Brain microvascular endothelial cell (primary cell): Measurements from ENCODE around the gene FAM240B.

ENCODE experiments used
- DNase-seq: peaks from one replicate; pipeline ENCODE4 v3.0.0-alpha.2; 2020
- H3K27ac ChIP-seq: fragments of 250-450 bp; sonication (Bioruptor Pico); 2 replicates; pipeline ENCODE4 v1.5.1; 2020; ENCODE audit warnings: mild to moderate bottlenecking, moderate library complexity
- H3K27me3 ChIP-seq: fragments of 250-450 bp; sonication (Bioruptor Pico); replicated peaks from 2 replicates; pipeline ENCODE4 v1.5.1; 2020; ENCODE audit warnings: mild to moderate bottlenecking
- H3K36me3 ChIP-seq: fragments of 250-450 bp; sonication (Bioruptor Pico); replicated peaks from 2 replicates; pipeline ENCODE4 v1.5.1; 2020; ENCODE audit warnings: mild to moderate bottlenecking
- H3K4me3 ChIP-seq: 2 replicates; pipeline ENCODE4 v1.5.1; 2011; ENCODE audit warnings: low read depth, mild to moderate bottlenecking, control low read depth, low read length, moderate library complexity
- in situ Hi-C: cut with HindIII; loops from 2 replicates; pipeline ENCODE4 v1.10.0; 2017; ENCODE audit warnings: low sequenced_read_pairs, low pct_ligation_motif_present
- TF ChIP-seq, protein P1 (sequence below): IDR thresholded peaks from 2 replicates; pipeline ENCODE4 v1.5.1; 2011; ENCODE audit warnings: low read depth, mild to moderate bottlenecking, moderate library complexity, low read length, control low read depth, inconsistent platforms; ENCODE audit errors: missing control alignments

The FAM240B gene

DNA sequence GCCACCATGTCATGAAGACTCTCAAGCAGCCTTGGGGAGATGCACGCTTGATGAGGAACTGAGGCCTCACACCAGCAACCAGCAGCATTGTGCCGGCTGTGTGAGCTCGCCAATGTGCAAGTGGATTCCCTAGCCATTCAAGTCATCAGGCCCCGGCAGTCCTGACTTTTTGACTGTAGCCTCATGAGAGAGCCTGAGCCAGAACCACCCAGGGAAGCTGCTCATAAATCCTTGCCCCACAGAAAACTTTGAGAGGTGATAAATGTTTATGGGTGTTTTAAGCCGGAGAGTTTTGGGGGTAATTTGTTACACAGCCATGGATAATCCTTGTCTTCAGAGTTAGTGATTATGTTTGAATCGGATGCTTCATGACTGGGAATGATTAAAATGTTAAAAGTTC lies 44.7 kb downstream of the FAM240B start:
- Histone ChIP-seq H3K27ac (no peak overlapping the region), H3K27me3 (no peaks in the 10 kb centered on the region), H3K4me3 (no peak overlapping the region), H3K36me3 (no peaks in the 10 kb centered on the region)
- TF ChIP-seq, protein P1, sequence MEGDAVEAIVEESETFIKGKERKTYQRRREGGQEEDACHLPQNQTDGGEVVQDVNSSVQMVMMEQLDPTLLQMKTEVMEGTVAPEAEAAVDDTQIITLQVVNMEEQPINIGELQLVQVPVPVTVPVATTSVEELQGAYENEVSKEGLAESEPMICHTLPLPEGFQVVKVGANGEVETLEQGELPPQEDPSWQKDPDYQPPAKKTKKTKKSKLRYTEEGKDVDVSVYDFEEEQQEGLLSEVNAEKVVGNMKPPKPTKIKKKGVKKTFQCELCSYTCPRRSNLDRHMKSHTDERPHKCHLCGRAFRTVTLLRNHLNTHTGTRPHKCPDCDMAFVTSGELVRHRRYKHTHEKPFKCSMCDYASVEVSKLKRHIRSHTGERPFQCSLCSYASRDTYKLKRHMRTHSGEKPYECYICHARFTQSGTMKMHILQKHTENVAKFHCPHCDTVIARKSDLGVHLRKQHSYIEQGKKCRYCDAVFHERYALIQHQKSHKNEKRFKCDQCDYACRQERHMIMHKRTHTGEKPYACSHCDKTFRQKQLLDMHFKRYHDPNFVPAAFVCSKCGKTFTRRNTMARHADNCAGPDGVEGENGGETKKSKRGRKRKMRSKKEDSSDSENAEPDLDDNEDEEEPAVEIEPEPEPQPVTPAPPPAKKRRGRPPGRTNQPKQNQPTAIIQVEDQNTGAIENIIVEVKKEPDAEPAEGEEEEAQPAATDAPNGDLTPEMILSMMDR: no peak
- no peak for DNase-seq
- in situ Hi-C loops: no loop called here

DNA sequence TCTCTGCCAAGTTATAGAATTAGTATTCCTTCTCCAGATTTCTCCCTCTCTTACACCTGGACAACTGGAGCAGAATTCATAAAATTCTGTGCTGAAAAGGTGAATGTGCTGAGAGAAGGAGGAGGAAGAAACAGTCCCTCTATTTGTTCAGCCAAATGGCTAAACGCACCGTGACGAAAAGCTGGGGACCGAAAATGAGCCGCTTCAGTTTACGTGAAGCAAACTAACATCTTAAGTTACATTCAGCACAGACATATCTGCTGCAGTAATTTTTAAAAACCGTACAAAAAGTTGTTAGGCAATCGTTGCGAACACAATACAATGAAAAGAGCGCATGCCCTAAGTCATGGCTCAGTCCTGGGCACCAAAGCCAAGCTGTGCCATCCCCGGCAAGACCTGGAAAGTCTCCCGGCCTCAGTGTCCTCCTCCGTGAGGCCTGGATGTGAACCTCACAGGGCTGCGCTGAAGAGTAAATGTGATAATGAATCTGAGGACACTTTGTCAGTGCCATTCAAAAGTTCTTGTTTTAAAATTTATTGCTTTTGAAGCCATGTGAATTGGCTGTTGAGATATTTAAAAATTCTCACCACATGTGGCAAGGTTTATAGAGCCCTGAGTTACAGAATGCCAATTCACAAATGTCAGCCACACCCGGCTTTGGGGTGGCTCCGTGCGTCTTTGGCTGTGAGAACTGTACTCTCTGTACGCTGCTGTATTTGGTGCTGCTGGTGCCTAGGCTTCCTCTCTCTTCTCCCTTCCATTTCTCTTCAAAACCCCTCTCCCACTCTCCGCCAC lies 46.3 kb downstream of the FAM240B start:
- H3K27ac ChIP-seq: no peak overlapping the region
- no peak for DNase-seq
- TF ChIP-seq, protein P1: no peak
- H3K4me3 ChIP-seq: no peak overlapping the region
- H3K27me3 ChIP-seq: no peaks in the 10 kb centered on the region
- no peaks in the 10 kb centered on the region for H3K36me3 ChIP-seq
- in situ Hi-C loops: no loop called here

DNA sequence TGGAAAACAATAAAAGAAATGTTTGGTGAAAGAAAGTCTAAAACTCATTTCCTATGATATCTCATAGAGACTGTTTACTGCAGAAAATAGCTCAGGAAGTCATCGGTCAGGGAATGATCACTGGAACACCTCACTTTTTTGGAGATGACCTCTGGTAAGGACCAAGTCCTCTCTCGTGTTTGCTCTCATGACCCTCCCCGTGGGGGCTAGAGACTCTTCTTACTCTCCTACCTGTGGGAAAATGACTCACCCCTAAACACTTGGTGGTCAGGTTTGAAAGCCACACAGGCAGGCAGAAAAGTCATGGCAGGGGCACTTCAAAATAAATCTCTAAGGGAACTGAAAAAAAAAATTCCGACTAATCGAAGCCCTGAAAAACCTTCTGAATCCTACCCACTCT lies 48.2 kb downstream of the FAM240B start:
- Histone ChIP-seq H3K4me3 (no peak overlapping the region), H3K27me3 (no peaks in the 10 kb centered on the region), H3K27ac (peak overlapping the region; percentile 26), H3K36me3 (no peaks in the 10 kb centered on the region)
- no peak for DNase-seq
- TF ChIP-seq, protein P1: no peak
- in situ Hi-C loops: no loop called here

DNA sequence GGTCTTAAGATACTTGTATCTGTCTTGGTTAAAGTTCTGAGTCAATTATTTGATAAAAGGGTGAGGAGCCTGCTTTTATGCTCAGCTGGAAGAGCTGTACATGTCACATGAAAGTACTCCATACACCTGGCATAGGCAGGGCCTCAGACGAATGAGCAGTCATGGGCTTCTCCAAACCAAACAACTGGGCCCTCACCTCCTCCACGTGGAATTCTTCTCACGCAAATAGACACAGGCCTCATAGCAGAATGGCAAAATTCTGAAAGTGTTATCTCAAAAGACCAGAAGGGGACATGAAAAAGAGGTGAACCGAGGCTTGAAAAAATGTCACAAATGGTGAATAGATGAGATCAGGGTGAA lies 48.6 kb downstream of the FAM240B start:
- H3K36me3 ChIP-seq: no peaks in the 10 kb centered on the region
- H3K27me3 ChIP-seq: no peaks in the 10 kb centered on the region
- in situ Hi-C loops: no loop called here
- no peak for DNase-seq
- H3K27ac ChIP-seq: no peak overlapping the region
- no peak overlapping the region for H3K4me3 ChIP-seq
- TF ChIP-seq, protein P1: no peak

DNA sequence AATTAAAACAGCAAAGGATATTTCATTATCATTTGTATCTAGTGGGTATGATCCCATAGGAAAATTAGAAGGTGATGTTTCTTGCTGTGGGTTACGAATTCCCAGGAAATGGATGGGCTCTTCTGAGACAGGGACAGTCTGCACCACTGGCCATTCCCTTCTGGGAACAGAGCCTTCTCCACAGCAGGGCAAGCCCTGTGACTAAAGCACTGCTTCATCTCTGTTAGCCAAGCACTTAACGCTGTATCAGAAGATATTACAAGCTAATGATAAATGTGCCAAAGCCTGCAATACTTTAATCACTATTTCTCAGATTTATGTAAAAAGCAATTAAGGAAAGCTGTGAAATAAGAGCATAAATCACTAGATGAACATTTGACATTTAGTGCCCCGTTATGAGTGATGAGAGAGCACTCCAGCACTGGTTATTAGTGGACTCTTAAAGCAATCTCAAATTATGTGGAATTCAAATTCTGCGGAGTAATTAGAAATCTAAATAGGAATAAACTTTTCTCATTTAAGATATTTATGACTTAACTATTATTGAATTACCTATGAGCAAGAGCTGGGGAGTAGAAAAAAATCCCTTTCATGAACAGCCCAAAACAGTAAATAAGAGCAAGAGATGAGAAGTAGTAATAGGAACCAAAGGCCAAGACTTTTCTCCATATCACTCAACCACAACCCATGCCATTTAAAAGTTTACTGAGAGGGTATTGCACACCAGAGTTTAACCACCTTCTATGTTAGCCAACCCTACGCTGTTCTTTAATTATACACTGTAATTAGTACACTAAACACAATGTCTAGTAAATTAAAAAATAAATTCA lies 49.2 kb downstream of the FAM240B start:
- in situ Hi-C loops: no loop called here
- Histone ChIP-seq H3K36me3 (no peaks in the 10 kb centered on the region), H3K27me3 (no peaks in the 10 kb centered on the region), H3K4me3 (no peak overlapping the region), H3K27ac (no peak overlapping the region)
- TF ChIP-seq, protein P1: no peak
- DNase-seq: no peak
